ENCODE results near the gene COA7. TPM values are rescaled to one million over a fixed set of nuclear protein-coding genes. Genes with fewer than 3 reads are reported as not detected.

Gene COA7
- total and polyA plus RNA-seq, 2 donors from 2014 or later, result 12.2 to 19.1 TPM

GRCh38 chr1:52684545-52684944, 13.6 kb downstream of the COA7 start:
- intact Hi-C loops (cut with DNase I), result no loop called here
- H3K27me3 ChIP-seq (ENCODE audit: control insufficient read depth, insufficient read depth, low read length), result no peaks in the 10 kb centered on the region

GRCh38 chr1:52683367-52683940, 14.7 kb downstream of the COA7 start:
- Histone ChIP-seq H3K4me1 (ENCODE audit: control insufficient read depth in 2 of 3, insufficient read depth in 2 of 3, low read depth in 1 of 3, low read length in 3 of 3) (no peaks in the 10 kb centered on the region), H3K9me3 (ENCODE audit: control insufficient read depth in 2 of 3, insufficient read depth in 1 of 3, low read length in 3 of 3) (no peaks in the 10 kb centered on the region), H3K27me3 (ENCODE audit: control insufficient read depth, insufficient read depth, low read length) (no peaks in the 10 kb centered on the region), H3K4me3 (ENCODE audit: low read length in 3 of 3) (no peak overlapping the region), H3K36me3 (ENCODE audit: control insufficient read depth in 2 of 3, insufficient read depth in 3 of 3, low read length in 3 of 3) (peaks cover 0 to 14% (median 13%) of the 10 kb centered on the region in 3 donors), H3K27ac (ENCODE audit: low read depth in 2 of 2, low read length in 2 of 2) (no peak overlapping the region), H3K9ac (ENCODE audit: low read length in 3 of 3) (no peak overlapping the region)
- intact Hi-C loops (cut with DNase I), result no loop called here
- TF ChIP-seq, protein P1, sequence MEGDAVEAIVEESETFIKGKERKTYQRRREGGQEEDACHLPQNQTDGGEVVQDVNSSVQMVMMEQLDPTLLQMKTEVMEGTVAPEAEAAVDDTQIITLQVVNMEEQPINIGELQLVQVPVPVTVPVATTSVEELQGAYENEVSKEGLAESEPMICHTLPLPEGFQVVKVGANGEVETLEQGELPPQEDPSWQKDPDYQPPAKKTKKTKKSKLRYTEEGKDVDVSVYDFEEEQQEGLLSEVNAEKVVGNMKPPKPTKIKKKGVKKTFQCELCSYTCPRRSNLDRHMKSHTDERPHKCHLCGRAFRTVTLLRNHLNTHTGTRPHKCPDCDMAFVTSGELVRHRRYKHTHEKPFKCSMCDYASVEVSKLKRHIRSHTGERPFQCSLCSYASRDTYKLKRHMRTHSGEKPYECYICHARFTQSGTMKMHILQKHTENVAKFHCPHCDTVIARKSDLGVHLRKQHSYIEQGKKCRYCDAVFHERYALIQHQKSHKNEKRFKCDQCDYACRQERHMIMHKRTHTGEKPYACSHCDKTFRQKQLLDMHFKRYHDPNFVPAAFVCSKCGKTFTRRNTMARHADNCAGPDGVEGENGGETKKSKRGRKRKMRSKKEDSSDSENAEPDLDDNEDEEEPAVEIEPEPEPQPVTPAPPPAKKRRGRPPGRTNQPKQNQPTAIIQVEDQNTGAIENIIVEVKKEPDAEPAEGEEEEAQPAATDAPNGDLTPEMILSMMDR (IDR thresholded peaks at IDR 0.05; ENCODE audit: borderline replicate concordance, extremely low read depth, insufficient read depth), result no peak
- no peak for FAIRE-seq
- no peak for DNase-seq

More at GRCh38 chr1:52684545-52684944, 13.6 kb downstream of the COA7 start:
- H3K4me3 ChIP-seq (ENCODE audit: low read length in 3 of 3), result no peak overlapping the region
- no peaks in the 10 kb centered on the region for H3K4me1 ChIP-seq (ENCODE audit: control insufficient read depth in 2 of 3, insufficient read depth in 2 of 3, low read depth in 1 of 3, low read length in 3 of 3)
- no peak overlapping the region for H3K27ac ChIP-seq (ENCODE audit: low read depth in 2 of 2, low read length in 2 of 2)
- no peak for DNase-seq
- TF ChIP-seq, protein P1 (IDR thresholded peaks at IDR 0.05; ENCODE audit: borderline replicate concordance, extremely low read depth, insufficient read depth), result no peak
- no peak for FAIRE-seq
- no peak overlapping the region for H3K9ac ChIP-seq (ENCODE audit: low read length in 3 of 3)
- H3K9me3 ChIP-seq (ENCODE audit: control insufficient read depth in 2 of 3, insufficient read depth in 1 of 3, low read length in 3 of 3), result no peaks in the 10 kb centered on the region
- H3K36me3 ChIP-seq (ENCODE audit: control insufficient read depth in 2 of 3, insufficient read depth in 3 of 3, low read length in 3 of 3), result peaks cover 0 to 15% (median 14%) of the 10 kb centered on the region in 3 donors

- Histone ChIP-seq H3K36me3 (ENCODE audit: control insufficient read depth in 2 of 3, insufficient read depth in 3 of 3, low read length in 3 of 3) (no peaks in the 10 kb centered on the region), H3K4me1 (ENCODE audit: control insufficient read depth in 2 of 3, insufficient read depth in 2 of 3, low read depth in 1 of 3, low read length in 3 of 3) (no peaks in the 10 kb centered on the region), H3K9ac (ENCODE audit: low read length in 3 of 3) (no peak overlapping the region), H3K27ac (ENCODE audit: low read depth in 2 of 2, low read length in 2 of 2) (no peak overlapping the region), H3K9me3 (ENCODE audit: control insufficient read depth in 2 of 3, insufficient read depth in 1 of 3, low read length in 3 of 3) (no peaks in the 10 kb centered on the region), H3K4me3 (ENCODE audit: low read length in 3 of 3) (no peak overlapping the region), H3K27me3 (ENCODE audit: control insufficient read depth, insufficient read depth, low read length) (no peaks in the 10 kb centered on the region)
- DNase-seq (no peak), FAIRE-seq (no peak)
- TF ChIP-seq, protein P1 (IDR thresholded peaks at IDR 0.05; ENCODE audit: borderline replicate concordance, extremely low read depth, insufficient read depth), result no peak
- intact Hi-C loops (cut with DNase I), result no loop called here
These were observed 17.0 kb downstream of the COA7 start for GRCh38 chr1:52681136-52681535.

DNA sequence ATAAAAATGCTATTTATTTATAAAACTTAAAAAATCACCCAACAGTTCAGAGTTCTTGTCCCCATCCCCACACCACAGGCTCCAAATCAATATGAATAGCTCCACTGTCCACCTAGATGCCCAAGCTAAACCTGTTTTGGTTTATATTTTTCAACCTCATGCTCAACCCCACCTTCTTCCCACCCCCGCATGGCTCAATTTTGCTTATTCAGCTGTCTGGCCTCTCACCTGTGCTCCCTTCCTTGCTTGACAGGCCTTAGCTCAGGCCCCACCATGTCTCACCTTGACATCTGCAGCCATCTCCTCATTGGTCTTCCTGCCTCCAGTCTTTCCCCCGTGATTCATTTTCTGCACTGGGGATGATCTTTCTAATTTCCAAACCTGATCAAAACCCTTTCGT, 17.8 kb downstream of the COA7 start:
- Histone ChIP-seq H3K27me3 (ENCODE audit: control insufficient read depth, insufficient read depth, low read length) (no peaks in the 10 kb centered on the region), H3K36me3 (ENCODE audit: control insufficient read depth in 2 of 3, insufficient read depth in 3 of 3, low read length in 3 of 3) (no peaks in the 10 kb centered on the region), H3K9ac (ENCODE audit: low read length in 3 of 3) (no peak overlapping the region), H3K27ac (ENCODE audit: low read depth in 2 of 2, low read length in 2 of 2) (no peak overlapping the region), H3K4me1 (ENCODE audit: control insufficient read depth in 2 of 3, insufficient read depth in 2 of 3, low read depth in 1 of 3, low read length in 3 of 3) (no peaks in the 10 kb centered on the region), H3K4me3 (ENCODE audit: low read length in 3 of 3) (no peak overlapping the region), H3K9me3 (ENCODE audit: control insufficient read depth in 2 of 3, insufficient read depth in 1 of 3, low read length in 3 of 3) (no peaks in the 10 kb centered on the region)
- TF ChIP-seq, protein P1 (IDR thresholded peaks at IDR 0.05; ENCODE audit: borderline replicate concordance, extremely low read depth, insufficient read depth), result no peak
- FAIRE-seq (no peak), DNase-seq (peak in 1 of 5 donors; percentile 13)
- intact Hi-C loops (cut with DNase I), result no loop called here

Measured in kidney (tissue), 14 donors.